ENCODE data around the gene MARCKSL1. TPM values are rescaled to one million over a fixed set of nuclear protein-coding genes. Genes with fewer than 3 reads are reported as not detected.
A peak's percentile ranks its signal among the peaks of the same experiment; 100 is the strongest.

MARCKSL1 gene
- total RNA-seq: 100 to 1,000 TPM in 7 of 8 experiments, 10 to 100 TPM in 1; 32.9 to 922 (median 250) TPM

DNA sequence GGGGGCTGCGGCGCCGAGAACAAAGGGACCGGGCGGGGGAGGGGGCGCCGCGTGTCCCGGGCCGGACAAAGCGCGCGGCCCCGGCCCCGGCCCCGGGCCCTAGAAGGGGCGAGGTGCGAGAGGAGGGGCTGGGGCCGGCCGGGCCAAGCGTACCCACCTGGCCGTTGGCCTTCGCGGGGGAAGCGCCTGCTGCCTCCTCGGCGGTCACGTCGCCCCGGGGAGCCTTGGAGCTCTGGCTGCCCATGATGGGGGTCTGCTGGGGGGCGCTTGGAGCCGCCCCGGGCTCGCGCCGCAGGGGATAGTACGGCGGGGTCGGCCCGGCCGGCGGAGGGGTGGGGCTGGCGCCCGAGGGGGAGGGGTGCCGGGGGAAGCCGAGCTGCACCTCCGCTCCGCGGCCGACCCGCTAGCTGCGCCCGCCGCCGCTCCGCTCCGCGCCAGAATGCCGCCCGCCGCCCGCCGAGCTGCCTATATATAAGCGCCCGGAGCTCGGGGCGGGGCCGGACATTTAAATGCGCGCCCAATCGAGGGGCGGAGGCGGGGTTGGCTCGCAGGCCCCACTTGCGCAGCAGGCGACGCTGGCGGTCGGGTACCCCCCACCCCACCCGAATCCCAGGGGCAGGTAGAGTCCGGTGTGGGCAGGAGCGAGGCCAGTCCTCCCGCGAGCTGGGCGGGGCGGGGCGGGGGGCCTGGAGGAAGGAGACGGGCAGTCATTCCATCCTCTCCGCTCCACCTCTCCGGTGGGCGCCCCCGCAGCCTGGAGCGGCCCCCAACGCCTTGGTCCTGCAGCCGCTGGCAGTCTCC, at the start of gene MARCKSL1:
TSS of gene MARCKSL1 (minus strand) at position 444 of the 801 bp plus-strand sequence. CDS start at position 244, 200 bp downstream.
- no CpG with 5 or more reads among the region's 95 CpGs for WGBS, 10 experiments
- peak within 1 kb of the TSS; percentile 89 to 91 for H3K27ac ChIP-seq
- in situ Hi-C loops (cut with MboI; ENCODE audit: low pct_unique_long_range_greater_than_20kb in 2 of 9, low sequenced_read_pairs in 9 of 9, unreplicated experiment in 9 of 9): no loop called here
- peak within 1 kb of the TSS; percentile 81 to 98 (median 91) for H3K4me3 ChIP-seq
- H3K4me1 ChIP-seq (replicated peaks in 1 of 2): peaks cover 33 to 45% of the 10 kb centered on the region in 2 donors
- peak; percentile 42 to 78 (median 72) for ATAC-seq (replicated peaks in 6 of 8)

GRCh38 chr1:32380057-32380456, 44.0 kb upstream of the MARCKSL1 start:
- no peaks in the 10 kb centered on the region for H3K4me1 ChIP-seq (replicated peaks in 1 of 2)
- no peak overlapping the region for H3K27ac ChIP-seq
- no peak overlapping the region for H3K4me3 ChIP-seq
- WGBS, 10 experiments: 87 to 100% (median 96%) methylated on average over 1 to 9 of the region's 9 CpGs; no CpG with 5 or more reads in 2 of the 10 experiments
- no peak for ATAC-seq (replicated peaks in 6 of 8)
- in situ Hi-C loops (cut with MboI; ENCODE audit: low pct_unique_long_range_greater_than_20kb in 2 of 9, low sequenced_read_pairs in 9 of 9, unreplicated experiment in 9 of 9): no loop called here

DNA sequence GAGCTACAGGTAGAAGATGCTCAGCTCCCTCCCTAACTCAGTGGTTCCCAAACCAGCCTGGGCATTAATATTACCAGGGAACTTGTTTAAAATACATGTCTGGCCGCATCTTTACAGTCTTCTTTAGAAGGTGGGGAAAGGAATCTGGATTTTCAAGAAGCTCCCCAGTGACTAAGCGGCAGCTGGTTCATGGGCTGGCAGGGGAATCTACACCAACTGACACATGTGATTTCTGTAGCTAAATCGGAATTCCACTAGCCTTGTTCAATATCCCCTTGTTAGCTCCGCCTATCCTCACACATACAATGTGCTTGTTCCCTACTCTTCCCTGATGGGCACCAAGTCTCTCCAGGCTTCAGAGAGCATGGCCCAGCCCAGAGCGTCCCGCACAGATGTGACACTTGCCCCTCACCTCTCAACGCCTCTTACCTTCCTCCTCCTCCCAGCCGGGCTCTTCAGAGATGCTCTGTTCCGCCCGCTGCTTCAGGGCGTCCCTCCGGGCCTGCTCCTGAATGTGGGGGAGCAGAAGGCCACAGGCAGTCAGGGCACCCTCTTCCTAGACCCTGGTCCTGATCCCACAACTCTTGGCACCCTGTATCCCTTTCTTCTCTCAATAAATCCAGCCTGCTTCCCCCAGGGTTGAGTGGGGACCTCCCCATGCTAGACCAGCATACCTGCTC, 41.6 kb upstream of the MARCKSL1 start:
- 66 to 100% (median 93%) methylated on average over 1 to 12 of the region's 12 CpGs; no CpG with 5 or more reads in 1 of the 10 experiments for WGBS, 10 experiments
- H3K27ac ChIP-seq: no peak overlapping the region
- no peak overlapping the region for H3K4me3 ChIP-seq
- ATAC-seq (replicated peaks in 6 of 8): peak in 2 of 8 experiments; percentile 8 to 18
- in situ Hi-C loops (cut with MboI; ENCODE audit: low pct_unique_long_range_greater_than_20kb in 2 of 9, low sequenced_read_pairs in 9 of 9, unreplicated experiment in 9 of 9): no loop called here
- H3K4me1 ChIP-seq (replicated peaks in 1 of 2): no peaks in the 10 kb centered on the region

DNA sequence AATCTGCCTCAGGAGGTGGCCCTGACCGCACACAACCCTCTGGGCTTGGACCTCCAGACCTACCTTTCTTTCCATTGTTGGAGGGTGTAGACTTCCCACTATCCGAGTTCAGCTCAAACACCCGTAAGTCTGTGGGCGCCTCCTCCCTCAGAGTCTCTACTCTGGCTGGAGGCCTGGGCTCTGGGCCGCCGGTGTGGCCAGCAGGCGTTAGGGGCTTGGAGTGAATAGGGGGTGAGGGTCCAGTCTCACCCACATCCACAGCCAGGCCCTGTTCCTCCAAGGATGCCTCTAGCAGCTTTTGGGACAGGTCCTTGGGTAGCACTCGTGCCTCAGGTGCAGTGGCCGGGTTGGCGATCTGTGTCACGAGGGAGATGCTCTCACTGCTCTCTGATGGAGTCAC, 40.2 kb upstream of the MARCKSL1 start:
- ATAC-seq (replicated peaks in 6 of 8): peak in 1 of 8 experiments; percentile 18
- in situ Hi-C loops (cut with MboI; ENCODE audit: low pct_unique_long_range_greater_than_20kb in 2 of 9, low sequenced_read_pairs in 9 of 9, unreplicated experiment in 9 of 9): no loop called here
- no peak overlapping the region for H3K4me3 ChIP-seq
- WGBS, 10 experiments: 79 to 100% (median 89%) methylated on average over 1 to 9 of the region's 11 CpGs; no CpG with 5 or more reads in 1 of the 10 experiments
- H3K27ac ChIP-seq: no peak overlapping the region
- H3K4me1 ChIP-seq (replicated peaks in 1 of 2): no peaks in the 10 kb centered on the region

DNA sequence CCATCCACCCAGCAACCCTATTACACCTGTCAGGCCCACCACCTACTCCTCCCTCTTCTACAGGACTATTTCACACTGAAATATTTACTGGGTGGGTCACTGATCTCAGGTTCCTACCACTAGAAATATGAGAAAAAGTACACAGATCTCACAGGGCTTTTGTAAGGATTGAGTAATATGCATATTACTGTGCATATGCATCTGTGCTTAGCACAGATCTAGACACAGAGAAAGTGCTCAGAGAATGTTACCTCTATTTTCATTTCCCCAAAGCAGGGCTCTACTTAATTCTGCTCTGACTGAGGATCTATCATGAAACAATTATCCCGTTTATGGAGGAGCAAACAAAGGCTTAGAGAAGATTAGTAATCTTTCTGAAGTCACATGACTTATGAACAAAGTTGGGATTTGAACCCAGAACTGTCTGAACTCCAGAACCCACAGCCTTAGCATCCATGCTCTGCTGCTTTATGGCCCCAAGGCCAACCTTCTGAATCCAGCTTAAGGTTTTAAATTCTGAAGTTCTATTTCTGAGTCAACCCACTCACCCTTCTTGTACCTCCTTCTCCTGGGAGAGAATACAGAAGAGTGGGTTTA, 38.1 kb upstream of the MARCKSL1 start:
- ATAC-seq (replicated peaks in 6 of 8): peak in 3 of 8 experiments; percentile 86 to 97 (median 97)
- Histone ChIP-seq H3K4me3 (no peak overlapping the region), H3K27ac (no peak overlapping the region), H3K4me1 (replicated peaks in 1 of 2) (no peaks in the 10 kb centered on the region)
- in situ Hi-C loops (cut with MboI; ENCODE audit: low pct_unique_long_range_greater_than_20kb in 2 of 9, low sequenced_read_pairs in 9 of 9, unreplicated experiment in 9 of 9): no loop called here
- 13 to 100% (median 64%) methylated on average over 1 of the region's 1 CpG; no CpG with 5 or more reads in 1 of the 10 experiments for WGBS, 10 experiments

DNA sequence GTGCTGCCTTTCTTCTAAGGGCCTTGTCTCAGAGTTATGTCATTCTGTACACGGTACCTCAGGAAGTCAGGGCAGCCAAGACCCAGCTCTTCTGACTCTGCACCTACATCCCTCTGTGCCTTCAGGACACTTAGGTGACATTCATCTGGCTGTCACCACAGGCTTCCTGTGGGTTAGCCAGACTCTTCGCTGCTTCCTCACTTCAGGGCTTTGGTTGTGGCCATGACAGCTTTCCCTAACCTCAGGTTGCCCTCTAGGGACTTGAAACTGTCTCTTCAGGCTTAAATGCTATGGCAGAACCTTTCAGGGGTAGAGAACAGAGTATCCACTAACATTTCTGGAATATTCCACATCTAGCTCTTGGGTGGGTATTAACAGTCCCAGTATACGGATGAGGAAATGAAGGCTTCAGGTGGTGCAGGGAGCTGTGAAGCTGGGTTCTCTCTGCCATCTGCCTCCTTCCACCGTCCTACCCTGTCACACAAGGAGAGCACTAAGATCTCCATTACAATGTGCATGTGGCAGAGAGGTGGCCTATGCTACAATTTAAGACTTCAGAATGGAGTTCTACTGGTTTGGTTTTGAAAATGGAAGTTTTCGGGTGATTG, 36.2 kb upstream of the MARCKSL1 start:
- Histone ChIP-seq H3K4me3 (no peak overlapping the region), H3K4me1 (replicated peaks in 1 of 2) (no peaks in the 10 kb centered on the region), H3K27ac (no peak overlapping the region)
- WGBS, 10 experiments: 83 to 100% (median 94%) methylated on average over 1 to 5 of the region's 5 CpGs
- in situ Hi-C loops (cut with MboI; ENCODE audit: low pct_unique_long_range_greater_than_20kb in 2 of 9, low sequenced_read_pairs in 9 of 9, unreplicated experiment in 9 of 9): no loop called here
- peak in 4 of 8 experiments; percentile 8 to 19 (median 12) for ATAC-seq (replicated peaks in 6 of 8)

DNA sequence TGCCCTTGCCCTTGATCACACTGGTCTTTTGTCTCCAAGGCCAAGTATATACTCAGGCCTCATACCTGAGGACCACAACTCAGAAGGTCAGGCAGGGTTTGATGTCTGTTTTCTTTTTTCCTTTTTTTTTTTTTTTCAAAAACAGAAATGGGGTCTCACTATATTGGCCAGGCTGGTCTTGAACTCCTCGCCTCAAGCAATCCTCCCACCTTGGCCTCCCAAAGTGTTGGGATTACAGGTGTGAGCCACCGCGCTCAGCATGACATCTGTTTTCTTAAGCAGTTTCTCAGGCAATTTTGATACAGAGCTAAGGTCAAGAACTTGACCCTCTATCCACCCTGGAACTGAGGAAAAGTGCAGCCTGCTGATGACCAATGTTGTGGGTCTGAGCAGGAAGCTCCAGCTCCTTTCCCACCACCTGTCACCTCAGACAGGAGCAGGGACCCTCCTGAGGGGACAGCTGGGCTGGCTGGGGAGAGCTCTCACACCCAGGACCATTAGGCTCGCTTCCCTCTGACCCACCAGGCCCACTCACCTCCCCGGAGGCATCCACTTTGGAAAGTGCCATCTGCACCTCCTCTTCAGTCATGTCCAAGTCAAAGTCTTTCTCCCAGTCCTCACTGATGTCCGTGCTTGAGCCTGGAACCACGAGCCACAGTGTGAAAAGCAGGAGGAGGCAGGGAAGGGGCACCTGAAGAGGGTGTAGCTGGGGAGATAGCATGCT, 32.0 kb upstream of the MARCKSL1 start:
- H3K4me3 ChIP-seq: no peak overlapping the region
- ATAC-seq (replicated peaks in 6 of 8): no peak
- H3K4me1 ChIP-seq (replicated peaks in 1 of 2): no peaks in the 10 kb centered on the region
- in situ Hi-C loops (cut with MboI; ENCODE audit: low pct_unique_long_range_greater_than_20kb in 2 of 9, low sequenced_read_pairs in 9 of 9, unreplicated experiment in 9 of 9): no loop called here
- H3K27ac ChIP-seq: no peak overlapping the region
- WGBS, 10 experiments: 70 to 100% (median 94%) methylated on average over 1 to 7 of the region's 7 CpGs; no CpG with 5 or more reads in 2 of the 10 experiments

- H3K4me1 ChIP-seq (replicated peaks in 1 of 2): peaks cover 16 to 18% of the 10 kb centered on the region in 2 donors
- H3K27ac ChIP-seq: no peak overlapping the region
- no peak overlapping the region for H3K4me3 ChIP-seq
- no peak for ATAC-seq (replicated peaks in 6 of 8)
- in situ Hi-C loops (cut with MboI; ENCODE audit: low pct_unique_long_range_greater_than_20kb in 2 of 9, low sequenced_read_pairs in 9 of 9, unreplicated experiment in 9 of 9): no loop called here
- 85 to 100% (median 98%) methylated on average over 1 to 6 of the region's 6 CpGs; no CpG with 5 or more reads in 3 of the 10 experiments for WGBS, 10 experiments
Measured at GRCh38 chr1:32365445-32365844, 29.4 kb upstream of the MARCKSL1 start.

DNA sequence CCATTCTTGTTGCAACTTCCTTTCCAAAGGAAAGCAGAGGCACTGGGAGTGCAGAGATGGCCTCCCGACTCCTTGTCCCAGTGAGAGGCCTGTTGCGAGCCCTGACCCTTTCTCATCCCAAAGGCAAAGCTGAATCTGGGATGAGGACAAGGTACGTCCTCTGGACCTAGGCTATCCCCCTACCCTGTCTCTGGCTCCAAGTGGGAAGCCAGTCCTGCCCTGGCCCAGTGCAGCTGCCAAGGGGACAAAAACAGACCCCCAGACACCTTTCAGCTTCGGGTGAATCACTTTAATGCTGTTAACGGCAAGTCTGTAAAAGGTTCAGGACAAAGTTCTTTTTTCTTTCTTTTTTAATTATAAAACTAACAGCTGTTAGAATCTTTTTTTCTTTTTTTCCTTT, 28.8 kb upstream of the MARCKSL1 start:
- no peak overlapping the region for H3K4me3 ChIP-seq
- ATAC-seq (replicated peaks in 6 of 8): no peak
- H3K4me1 ChIP-seq (replicated peaks in 1 of 2): peaks cover 16 to 18% of the 10 kb centered on the region in 2 donors
- in situ Hi-C loops (cut with MboI; ENCODE audit: low pct_unique_long_range_greater_than_20kb in 2 of 9, low sequenced_read_pairs in 9 of 9, unreplicated experiment in 9 of 9): no loop called here
- 71 to 94% (median 89%) methylated on average over 2 to 5 of the region's 5 CpGs; no CpG with 5 or more reads in 1 of the 10 experiments for WGBS, 10 experiments
- H3K27ac ChIP-seq: no peak overlapping the region

GRCh38 chr1:32363713-32364112, 27.7 kb upstream of the MARCKSL1 start:
- Histone ChIP-seq H3K4me3 (no peak overlapping the region), H3K27ac (no peak overlapping the region), H3K4me1 (replicated peaks in 1 of 2) (peaks cover 16 to 18% of the 10 kb centered on the region in 2 donors)
- in situ Hi-C loops (cut with MboI; ENCODE audit: low pct_unique_long_range_greater_than_20kb in 2 of 9, low sequenced_read_pairs in 9 of 9, unreplicated experiment in 9 of 9): no loop called here
- whole genome bisulfite sequencing, 10 experiments: 96 to 100% (median 100%) methylated on average over 2 to 11 of the region's 12 CpGs; no CpG with 5 or more reads in 5 of the 10 experiments
- ATAC-seq (replicated peaks in 6 of 8): no peak

- peaks cover 20 to 21% of the 10 kb centered on the region in 2 donors for H3K4me1 ChIP-seq (replicated peaks in 1 of 2)
- H3K4me3 ChIP-seq: peak within 1 kb of the TSS; percentile 7 to 31 (median 25)
- ATAC-seq (replicated peaks in 6 of 8): peak in 5 of 8 experiments; percentile 1 to 8 (median 7)
- 43 to 100% (median 61%) methylated on average over 1 to 13 of the region's 17 CpGs; no CpG with 5 or more reads in 2 of the 10 experiments for WGBS, 10 experiments
- in situ Hi-C loops (cut with MboI; ENCODE audit: low pct_unique_long_range_greater_than_20kb in 2 of 9, low sequenced_read_pairs in 9 of 9, unreplicated experiment in 9 of 9): no loop called here
- H3K27ac ChIP-seq: peak within 1 kb of the TSS; percentile 8 to 62
Measured at GRCh38 chr1:32362474-32363313, 26.7 kb upstream of the MARCKSL1 start, which contains the start of the genes FAM229A and TSSK3. Gene FAM229A (minus strand): TSS chr1:32362485. CDS start chr1:32362091, 394 bp downstream. Gene TSSK3 (plus strand): TSS chr1:32362539. CDS start chr1:32362702, 163 bp downstream.

Data from motor neuron (in vitro differentiated cells).